ENCODE data around the gene GOSR2.

DNA sequence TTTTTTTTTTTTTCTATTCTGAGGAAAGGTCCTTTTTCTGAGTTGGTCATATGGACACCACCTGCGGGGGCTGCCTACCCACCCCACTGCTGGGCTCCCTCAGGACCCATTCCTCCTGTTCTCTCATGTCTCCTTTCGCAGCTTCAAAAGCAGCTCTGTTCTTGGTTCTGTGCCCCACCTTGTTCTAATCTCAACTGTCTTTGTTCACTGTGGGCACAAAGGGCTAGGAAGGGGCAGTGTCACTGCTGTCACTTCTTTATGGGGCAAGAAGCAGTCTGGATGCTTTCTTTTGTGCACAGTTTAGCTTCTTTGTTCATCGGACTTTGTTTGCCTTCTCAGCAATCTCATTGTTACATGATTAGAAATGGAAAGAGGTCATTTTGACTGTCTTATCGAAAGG is 7.1 kb downstream of the GOSR2 start:
- TF ChIP-seq, protein P1, sequence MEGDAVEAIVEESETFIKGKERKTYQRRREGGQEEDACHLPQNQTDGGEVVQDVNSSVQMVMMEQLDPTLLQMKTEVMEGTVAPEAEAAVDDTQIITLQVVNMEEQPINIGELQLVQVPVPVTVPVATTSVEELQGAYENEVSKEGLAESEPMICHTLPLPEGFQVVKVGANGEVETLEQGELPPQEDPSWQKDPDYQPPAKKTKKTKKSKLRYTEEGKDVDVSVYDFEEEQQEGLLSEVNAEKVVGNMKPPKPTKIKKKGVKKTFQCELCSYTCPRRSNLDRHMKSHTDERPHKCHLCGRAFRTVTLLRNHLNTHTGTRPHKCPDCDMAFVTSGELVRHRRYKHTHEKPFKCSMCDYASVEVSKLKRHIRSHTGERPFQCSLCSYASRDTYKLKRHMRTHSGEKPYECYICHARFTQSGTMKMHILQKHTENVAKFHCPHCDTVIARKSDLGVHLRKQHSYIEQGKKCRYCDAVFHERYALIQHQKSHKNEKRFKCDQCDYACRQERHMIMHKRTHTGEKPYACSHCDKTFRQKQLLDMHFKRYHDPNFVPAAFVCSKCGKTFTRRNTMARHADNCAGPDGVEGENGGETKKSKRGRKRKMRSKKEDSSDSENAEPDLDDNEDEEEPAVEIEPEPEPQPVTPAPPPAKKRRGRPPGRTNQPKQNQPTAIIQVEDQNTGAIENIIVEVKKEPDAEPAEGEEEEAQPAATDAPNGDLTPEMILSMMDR (IDR thresholded peaks at IDR 0.05), result no peak
- TF ChIP-seq ZFX (IDR thresholded peaks at IDR 0.05; ENCODE audit: borderline replicate concordance), result no peak

Measured in 22Rv1 (cell line).